ENCODE data around the gene LAMC3.

The LAMC3 gene

GRCh38 chr9:130963337-130963908 is 45.6 kb upstream of the LAMC3 start:
- no peak for DNase-seq (ENCODE audit: low read depth)
- no peak for TF ChIP-seq CTCF (IDR thresholded peaks at IDR 0.05; ENCODE audit: low read length, missing control alignments)

DNA sequence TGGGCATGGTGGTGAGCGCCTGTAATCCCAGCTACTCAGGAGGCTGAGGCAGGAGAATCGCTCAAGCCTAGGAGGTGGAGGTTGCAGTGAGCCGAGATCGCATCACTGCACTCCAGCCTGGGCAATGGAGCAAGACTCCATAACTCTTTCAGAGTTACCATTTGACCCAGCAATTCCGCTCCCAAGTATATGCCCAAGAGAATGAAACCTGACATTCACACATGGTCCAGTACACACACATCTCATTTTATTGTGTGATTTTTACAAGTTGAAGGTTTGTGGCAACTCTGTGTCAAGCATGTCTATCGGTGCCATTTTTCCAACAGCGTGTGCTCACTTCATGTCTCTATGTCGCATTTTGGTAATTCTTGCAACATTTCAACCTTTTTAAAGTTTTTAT is 45.1 kb upstream of the LAMC3 start:
- no peak for TF ChIP-seq CTCF (IDR thresholded peaks at IDR 0.05; ENCODE audit: low read length, missing control alignments)
- H3K4me3 ChIP-seq (replicated peaks; ENCODE audit: low read depth, low read length), result no peak overlapping the region
- no peak for DNase-seq (ENCODE audit: low read depth)

More at GRCh38 chr9:130963337-130963908, 45.6 kb upstream of the LAMC3 start:
- no peak overlapping the region for H3K4me3 ChIP-seq (replicated peaks; ENCODE audit: low read depth, low read length)

DNA sequence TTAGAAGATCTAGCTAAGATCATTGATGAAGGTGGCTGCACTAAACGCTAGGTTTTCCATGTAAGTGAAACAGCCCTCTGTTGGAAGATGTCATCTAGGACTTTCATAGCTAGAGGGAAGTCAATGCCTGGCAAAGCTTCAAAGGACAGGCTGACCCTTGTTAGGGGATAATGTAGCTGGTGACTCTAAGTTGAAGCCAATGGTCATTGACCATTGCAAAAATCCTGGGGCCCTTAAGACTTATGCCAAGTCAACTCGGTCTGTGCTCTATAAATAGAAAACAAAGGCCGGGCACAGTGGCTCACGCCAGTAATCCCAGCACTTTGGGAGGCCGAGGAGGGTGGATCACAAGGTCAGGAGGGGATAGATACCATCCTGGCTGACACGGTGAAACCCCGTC is 43.3 kb upstream of the LAMC3 start:
- TF ChIP-seq CTCF (IDR thresholded peaks at IDR 0.05; ENCODE audit: low read length, missing control alignments), result no peak
- H3K4me3 ChIP-seq (replicated peaks; ENCODE audit: low read depth, low read length), result no peak overlapping the region
- DNase-seq (ENCODE audit: low read depth), result no peak

DNA sequence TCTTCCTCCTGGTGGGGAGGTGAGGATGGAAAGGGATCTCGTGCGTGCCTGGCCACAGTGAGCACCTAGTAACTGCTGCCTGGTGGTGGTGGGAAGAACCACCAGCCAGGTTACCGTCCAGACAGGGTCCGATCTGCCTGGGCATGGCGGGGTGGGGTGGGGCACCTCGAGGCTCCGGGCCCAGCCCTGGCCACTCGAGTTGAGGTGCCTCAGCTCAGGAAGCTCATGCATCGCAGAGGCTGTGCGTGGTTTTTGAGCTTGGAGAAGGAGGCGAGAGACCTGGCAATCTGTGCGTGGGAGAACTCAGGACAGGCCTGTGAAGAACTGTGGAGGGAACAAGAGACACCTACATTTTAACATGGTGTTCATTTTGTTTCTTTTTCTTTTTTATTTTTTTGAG is 38.9 kb upstream of the LAMC3 start:
- TF ChIP-seq CTCF (IDR thresholded peaks at IDR 0.05; ENCODE audit: low read length, missing control alignments), result no peak

DNA sequence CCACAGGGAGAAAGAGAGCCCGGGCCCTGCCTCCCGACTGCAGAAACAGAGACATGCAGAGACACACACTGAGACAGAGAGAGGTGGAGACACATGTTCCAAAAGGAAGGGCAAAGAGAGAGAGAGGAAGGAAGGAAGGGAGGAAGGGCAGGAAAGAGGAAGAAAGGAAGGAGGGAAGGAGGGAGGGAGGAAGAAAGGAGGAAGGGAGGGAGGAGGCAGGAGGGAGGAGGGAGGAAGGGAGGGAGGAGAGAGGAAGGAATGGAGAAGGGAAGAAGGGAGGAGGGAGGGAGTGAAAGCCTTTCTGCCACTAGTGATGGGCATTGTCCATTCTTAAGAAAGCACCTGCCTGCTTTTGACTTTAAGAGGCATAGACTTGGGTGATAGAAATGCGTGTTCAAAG is 38.1 kb upstream of the LAMC3 start:
- no peak for DNase-seq (ENCODE audit: low read depth)
- TF ChIP-seq CTCF (IDR thresholded peaks at IDR 0.05; ENCODE audit: low read length, missing control alignments), result no peak
- no peak overlapping the region for H3K4me3 ChIP-seq (replicated peaks; ENCODE audit: low read depth, low read length)

More for the DNA sequence above, 38.9 kb upstream of the LAMC3 start:
- H3K4me3 ChIP-seq (replicated peaks; ENCODE audit: low read depth, low read length), result no peak overlapping the region
- no peak for DNase-seq (ENCODE audit: low read depth)

- H3K4me3 ChIP-seq (replicated peaks; ENCODE audit: low read depth, low read length), result no peak overlapping the region
- no peak for DNase-seq (ENCODE audit: low read depth)
- TF ChIP-seq CTCF (IDR thresholded peaks at IDR 0.05; ENCODE audit: low read length, missing control alignments), result no peak
These were observed 37.6 kb upstream of the LAMC3 start for GRCh38 chr9:130971294-130971849.

Data from fibroblast of pulmonary artery (primary cell).